Right lobe of liver (tissue), 6 donors: Measurements from ENCODE around the gene NHLH1. TPM values are rescaled to one million over a fixed set of nuclear protein-coding genes. Genes with fewer than 3 reads are reported as not detected.

Source experiments
- ATAC-seq, 4 donors: fragments of 200-7000 bp; cut with Tn5 transposase; one replicate each; pipeline ENCODE4 v1.9.1; 2020; ENCODE audit warnings: mild to moderate bottlenecking in 4 of 4, moderate library complexity in 4 of 4
- DNase-seq, 3 donors: peaks; one replicate each; pipeline ENCODE4 v3.0.0-alpha.2; 2020
- H3K27ac ChIP-seq, 3 donors: fragments of 200-600 bp; one replicate each; pipeline ENCODE4 v1.8.0; 2022
- H3K27me3 ChIP-seq, 2 donors: fragments of 200-600 bp; one replicate each; pipeline ENCODE4 v1.8.0; 2022
- H3K36me3 ChIP-seq, 4 donors: fragments of 200-600 bp; sonication (generic) in 1 of 4; one replicate each; pipeline versions ENCODE4 v1.5.1 to v1.8.0; 2017 to 2022; ENCODE audit warnings: control low read depth in 1 of 4
- H3K4me1 ChIP-seq, 4 donors: fragments of 200-600 bp; sonication (generic) in 1 of 4; one replicate each; pipeline versions ENCODE4 v1.5.1 to v1.8.0; 2017 to 2022; ENCODE audit warnings: control low read depth in 1 of 4
- H3K4me3 ChIP-seq, 3 donors: fragments of 200-600 bp; one replicate each; pipeline ENCODE4 v1.8.0; 2022
- H3K9me3 ChIP-seq, 4 donors: fragments of 200-600 bp; sonication (generic) in 1 of 4; one replicate each; pipeline versions ENCODE4 v1.5.1 to v1.8.0; 2017 to 2022; ENCODE audit warnings: control low read depth in 1 of 4
- POLR2A ChIP-seq: fragments of 450-650 bp; IDR thresholded peaks from one replicate; pipeline ENCODE4 v1.6.1; 2017; ENCODE audit warnings: antibody characterized with exemption, mild to moderate bottlenecking
- WGBS: methylation state at CpG from one replicate; pipeline ENCODE4 v1.1.6; 2018; ENCODE audit warnings: low coverage, low lambda C conversion rate; ENCODE audit not compliant: insufficient coverage; ENCODE audit errors: missing lambda C conversion rate; 5-methylcytosine and 5-hydroxymethylcytosine counted together
- intact Hi-C, 2 donors: fragments of 100-400 bp; cut with DNase I; formaldehyde crosslinking; loops; one replicate each; pipeline versions ENCODE4 v1.11.2 to v1.14.1; 2022
- total RNA-seq, 6 experiments: library from RNA; depleted of rRNA in 2 of 6; stranded (reverse); fragments of >200 nt in 2 of 6; fragmentation: NEBNext Ultra II Directional in 3 of 6; extraction: Animal tissue kit (Norgen Biotek cat#: 25700) in 3 of 6; gene quantifications; one replicate each; pipeline versions ENCODE4 v1.1.0 to v1.2.4, GENCODE V29; 2016 to 2023
- TF ChIP-seq, protein P1 (sequence below), 4 donors: fragments of 200-600 bp in 3 of 4; fragments of 450-650 bp in 1 of 4; IDR thresholded peaks; one replicate each; pipeline versions ENCODE4 v1.5.1 to v1.8.0; 2016 to 2022; ENCODE audit warnings: antibody characterized with exemption in 4 of 4, mild to moderate bottlenecking in 2 of 4
- donor health status: DM: no; HTN: yes; CAD: no.
- donor health status: DM: no; HTN: no; CAD: no.
- donor health status: DM: no; HTN: no; CAD: no.
- donor health status: DM: no; HTN: yes; CAD: no.
- donor health status: DM: no; HTN: yes; CAD: no.

Gene NHLH1
- total RNA-seq, 6 experiments from 2014 or later: 0.07 to 0.12 TPM; not detected in 4

DNA sequence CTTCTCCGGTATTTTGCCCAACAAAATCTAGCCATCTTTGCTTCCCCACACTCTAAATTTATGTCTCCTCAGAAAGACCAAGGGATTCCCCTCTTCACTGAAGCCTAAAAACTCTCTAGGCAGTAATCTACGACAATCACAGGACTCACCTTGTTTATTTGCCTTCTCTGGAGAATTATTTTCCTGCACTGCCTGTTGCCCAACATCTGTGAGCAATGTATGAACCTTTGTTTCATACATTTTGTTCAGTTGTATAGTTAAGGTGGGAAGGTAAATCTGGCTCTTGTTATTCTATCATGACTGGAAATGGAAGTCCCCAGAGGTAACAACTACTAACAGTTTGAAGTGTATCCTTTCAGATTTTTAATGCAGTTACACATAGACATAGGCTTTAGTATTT, 26.0 kb upstream of the NHLH1 start:
- Histone ChIP-seq H3K9me3 (no peaks in the 10 kb centered on the region), H3K4me1 (peaks cover 0 to 28% (median 8%) of the 10 kb centered on the region in 4 donors), H3K36me3 (peaks cover 0 to 35% (median 19%) of the 10 kb centered on the region in 4 donors), H3K27ac (no peak overlapping the region), H3K4me3 (no peak overlapping the region), H3K27me3 (no peaks in the 10 kb centered on the region)
- TF ChIP-seq, protein P1, sequence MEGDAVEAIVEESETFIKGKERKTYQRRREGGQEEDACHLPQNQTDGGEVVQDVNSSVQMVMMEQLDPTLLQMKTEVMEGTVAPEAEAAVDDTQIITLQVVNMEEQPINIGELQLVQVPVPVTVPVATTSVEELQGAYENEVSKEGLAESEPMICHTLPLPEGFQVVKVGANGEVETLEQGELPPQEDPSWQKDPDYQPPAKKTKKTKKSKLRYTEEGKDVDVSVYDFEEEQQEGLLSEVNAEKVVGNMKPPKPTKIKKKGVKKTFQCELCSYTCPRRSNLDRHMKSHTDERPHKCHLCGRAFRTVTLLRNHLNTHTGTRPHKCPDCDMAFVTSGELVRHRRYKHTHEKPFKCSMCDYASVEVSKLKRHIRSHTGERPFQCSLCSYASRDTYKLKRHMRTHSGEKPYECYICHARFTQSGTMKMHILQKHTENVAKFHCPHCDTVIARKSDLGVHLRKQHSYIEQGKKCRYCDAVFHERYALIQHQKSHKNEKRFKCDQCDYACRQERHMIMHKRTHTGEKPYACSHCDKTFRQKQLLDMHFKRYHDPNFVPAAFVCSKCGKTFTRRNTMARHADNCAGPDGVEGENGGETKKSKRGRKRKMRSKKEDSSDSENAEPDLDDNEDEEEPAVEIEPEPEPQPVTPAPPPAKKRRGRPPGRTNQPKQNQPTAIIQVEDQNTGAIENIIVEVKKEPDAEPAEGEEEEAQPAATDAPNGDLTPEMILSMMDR (IDR thresholded peaks at IDR 0.05): no peak
- TF ChIP-seq POLR2A: no peak
- WGBS: 36% methylated on average over 2 of the region's 2 CpGs
- ATAC-seq: peak in 1 of 4 donors; percentile 14
- intact Hi-C loops: no loop called here
- no peak for DNase-seq

DNA sequence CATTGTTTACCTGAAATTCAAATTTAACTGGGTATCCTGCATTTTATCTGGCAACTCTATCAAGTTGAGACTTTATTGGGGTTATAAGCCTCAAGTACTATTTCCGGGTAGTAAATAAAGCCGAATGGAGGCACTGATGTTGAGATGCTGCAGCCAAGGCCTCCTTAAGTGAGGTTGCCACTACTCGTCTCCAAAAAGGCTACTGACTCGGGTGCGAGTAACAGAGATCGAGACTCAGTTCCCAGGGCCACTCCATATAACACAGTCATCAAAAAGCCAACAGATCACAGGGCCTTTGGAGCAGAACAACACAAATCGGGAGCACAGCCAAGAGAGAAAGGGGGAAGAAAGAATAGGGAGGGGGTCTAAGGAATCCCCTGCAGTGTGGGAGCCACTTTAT, 24.3 kb upstream of the NHLH1 start:
- Histone ChIP-seq H3K4me1 (peaks cover 0 to 28% (median 9%) of the 10 kb centered on the region in 4 donors), H3K27ac (peak overlapping the region; percentile 90 to 94 (median 92)), H3K4me3 (peak overlapping the region; percentile 73 to 95 (median 88)), H3K36me3 (peaks cover 0 to 26% (median 15%) of the 10 kb centered on the region in 4 donors), H3K9me3 (no peaks in the 10 kb centered on the region), H3K27me3 (no peaks in the 10 kb centered on the region)
- ATAC-seq: peak; percentile 13 to 17 (median 16)
- WGBS: 2% methylated on average over 7 of the region's 7 CpGs
- TF ChIP-seq POLR2A: no peak
- intact Hi-C loops: no loop called here
- no peak for DNase-seq

DNA sequence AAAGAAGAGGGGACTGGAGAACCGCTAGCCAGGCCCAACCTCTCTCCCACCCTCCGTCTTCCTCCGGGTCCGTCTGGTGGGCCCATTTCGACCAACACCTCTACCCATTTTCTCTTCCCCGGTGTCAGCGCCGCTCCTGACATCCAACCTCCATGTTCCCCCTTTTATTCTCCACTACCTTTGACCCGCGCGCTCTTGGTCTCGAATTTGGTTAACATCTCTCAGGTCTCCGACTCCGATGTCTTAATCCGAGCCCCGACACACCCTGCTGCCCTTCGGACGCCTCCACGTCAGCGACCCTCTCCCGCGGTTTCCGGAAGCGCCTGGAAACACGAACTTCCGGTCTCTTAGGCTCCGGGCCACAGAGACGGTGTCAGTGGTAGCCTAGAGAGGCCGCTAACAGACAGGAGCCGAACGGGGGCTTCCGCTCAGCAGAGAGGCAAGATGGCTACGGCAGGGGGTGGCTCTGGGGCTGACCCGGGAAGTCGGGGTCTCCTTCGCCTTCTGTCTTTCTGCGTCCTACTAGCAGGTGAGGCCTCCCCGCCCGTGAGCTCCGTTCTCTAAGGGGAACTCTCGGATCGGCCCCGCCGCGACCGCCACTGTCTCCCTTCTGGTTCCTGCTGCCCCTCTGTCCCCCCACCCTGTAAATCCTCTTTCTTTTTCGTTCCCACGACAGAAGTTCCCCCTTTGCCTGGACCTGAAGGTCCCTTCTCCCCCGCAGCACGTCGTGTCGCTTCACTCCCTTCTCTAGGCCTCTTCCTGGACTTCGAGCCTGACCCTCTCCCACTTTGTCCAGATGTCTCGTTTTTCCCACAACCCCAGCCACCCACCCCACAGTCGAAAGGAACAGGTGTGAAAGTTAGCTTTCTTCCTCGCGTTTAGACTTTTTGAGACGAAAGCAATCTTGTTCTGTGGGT, 23.7 kb upstream of the NHLH1 start, which contains the start of the genes COPA and NCSTN:
Gene COPA (minus strand): TSS at position 298 of the 917 bp plus-strand sequence. CDS start 80 bp downstream, at position 218.
Gene NCSTN (plus strand): TSS at position 431 of the 917 bp plus-strand sequence. CDS start 14 bp downstream, at position 445.
- H3K9me3 ChIP-seq: no peaks in the 10 kb centered on the region
- intact Hi-C loops: no loop called here
- peak within 1 kb of the TSS; percentile 73 to 95 (median 88) for H3K4me3 ChIP-seq
- under 1% methylated on average over 48 of the region's 58 CpGs for WGBS
- TF ChIP-seq, protein P1 (IDR thresholded peaks at IDR 0.05): peak in 1 of 4 donors; percentile 5
- peak; percentile 91 for TF ChIP-seq POLR2A
- H3K27me3 ChIP-seq: no peaks in the 10 kb centered on the region
- H3K36me3 ChIP-seq: peaks cover 0 to 21% (median 12%) of the 10 kb centered on the region in 4 donors
- ATAC-seq (peak; percentile 96 to 99 (median 98)), DNase-seq (peak; percentile 91 to 94 (median 94))
- H3K4me1 ChIP-seq: peaks cover 0 to 28% (median 9%) of the 10 kb centered on the region in 4 donors
- H3K27ac ChIP-seq: peak within 1 kb of the TSS; percentile 90 to 94 (median 92)

DNA sequence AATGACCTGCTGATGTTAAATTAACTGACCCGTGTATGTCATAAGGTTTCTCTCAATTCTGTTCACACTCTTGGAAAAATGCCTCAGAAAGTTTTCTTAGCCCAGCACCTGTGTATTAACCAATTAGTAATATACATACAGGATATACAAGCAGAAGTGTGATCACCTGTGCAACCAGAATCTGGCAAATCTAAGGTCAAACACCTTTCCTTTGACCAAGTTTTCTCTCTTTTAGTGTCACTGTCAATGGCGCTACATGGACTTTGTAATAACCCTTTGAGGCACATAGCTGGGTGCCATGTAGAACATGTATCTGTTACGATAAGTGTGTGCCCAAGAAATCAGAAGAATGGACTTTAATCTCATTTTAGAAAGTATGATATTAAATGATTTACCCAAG, 22.6 kb upstream of the NHLH1 start:
- peak overlapping the region in 1 of 3 donors; percentile 90 for H3K27ac ChIP-seq
- intact Hi-C loops: no loop called here
- H3K27me3 ChIP-seq: no peaks in the 10 kb centered on the region
- peaks cover 0 to 19% (median 6%) of the 10 kb centered on the region in 4 donors for H3K36me3 ChIP-seq
- no peak for ATAC-seq
- peak overlapping the region; percentile 73 to 95 (median 88) for H3K4me3 ChIP-seq
- H3K9me3 ChIP-seq: no peaks in the 10 kb centered on the region
- no peak for TF ChIP-seq POLR2A
- TF ChIP-seq, protein P1 (IDR thresholded peaks at IDR 0.05): no peak
- WGBS: 50% methylated on average over 3 of the region's 3 CpGs
- peaks cover 0 to 28% (median 9%) of the 10 kb centered on the region in 4 donors for H3K4me1 ChIP-seq
- no peak for DNase-seq
